ENCODE measurements around the gene DNAH6.

GRCh38 chr2:84481702-84482101 is 34.6 kb upstream of the DNAH6 start:
- TF ChIP-seq POLR2A (IDR thresholded peaks at IDR 0.05) = no peak
- TF ChIP-seq POLR2AphosphoS5 (IDR thresholded peaks at IDR 0.05) = no peak
